Femur (tissue), 1 donor: ENCODE data around the gene PRDM15.

Source experiments
- DNase-seq: peaks from one replicate; pipeline ENCODE4 v3.0.0-alpha.2; 2017

Gene PRDM15

DNA sequence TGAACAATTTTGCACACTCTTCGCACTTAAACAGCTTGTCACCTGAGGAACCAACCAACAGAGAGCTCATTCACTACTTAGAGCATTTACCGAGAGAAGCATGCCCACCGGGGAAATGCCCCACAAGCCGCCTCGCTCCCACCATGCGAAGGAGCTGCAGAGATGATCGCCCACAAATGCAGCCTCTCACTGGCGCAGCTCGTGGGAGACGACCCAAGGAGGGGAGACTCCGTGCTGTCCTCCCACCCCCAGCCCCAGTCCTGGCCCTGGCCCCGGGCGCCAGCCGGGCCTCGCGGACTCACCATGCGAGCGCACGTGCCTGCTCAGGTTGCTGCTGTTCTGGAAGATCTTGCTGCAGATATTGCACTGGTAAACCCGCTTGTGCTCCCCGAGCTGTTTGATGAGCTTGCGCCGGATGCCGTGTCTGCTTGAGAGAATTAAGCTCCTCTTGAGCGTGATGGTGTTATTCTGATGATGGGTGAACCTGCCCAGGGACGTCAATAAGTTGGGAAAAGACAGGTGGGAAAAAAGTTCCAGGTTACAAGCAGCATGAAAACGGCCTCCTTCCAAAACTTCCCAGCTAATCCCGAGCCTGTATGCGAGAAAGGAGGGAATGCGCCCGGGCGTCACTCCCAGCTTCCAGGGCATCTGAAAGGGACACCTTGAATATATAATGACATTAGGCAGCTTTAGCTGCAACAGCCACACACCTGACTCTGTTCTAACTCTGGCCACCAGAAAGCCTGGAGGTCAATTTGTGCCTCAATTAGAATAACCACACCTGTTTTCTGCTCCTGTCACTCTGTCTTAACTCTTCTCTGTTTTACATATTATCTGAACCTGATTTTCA, 42.8 kb downstream of the PRDM15 start:
- no peak for DNase-seq

- DNase-seq, result no peak
Observed at GRCh38 chr21:41835711-41836154, 43.4 kb downstream of the PRDM15 start.

- DNase-seq, result no peak
Observed at GRCh38 chr21:41834926-41835663, 44.0 kb downstream of the PRDM15 start.

- no peak for DNase-seq
Observed at GRCh38 chr21:41834252-41834925, 44.8 kb downstream of the PRDM15 start.

DNA sequence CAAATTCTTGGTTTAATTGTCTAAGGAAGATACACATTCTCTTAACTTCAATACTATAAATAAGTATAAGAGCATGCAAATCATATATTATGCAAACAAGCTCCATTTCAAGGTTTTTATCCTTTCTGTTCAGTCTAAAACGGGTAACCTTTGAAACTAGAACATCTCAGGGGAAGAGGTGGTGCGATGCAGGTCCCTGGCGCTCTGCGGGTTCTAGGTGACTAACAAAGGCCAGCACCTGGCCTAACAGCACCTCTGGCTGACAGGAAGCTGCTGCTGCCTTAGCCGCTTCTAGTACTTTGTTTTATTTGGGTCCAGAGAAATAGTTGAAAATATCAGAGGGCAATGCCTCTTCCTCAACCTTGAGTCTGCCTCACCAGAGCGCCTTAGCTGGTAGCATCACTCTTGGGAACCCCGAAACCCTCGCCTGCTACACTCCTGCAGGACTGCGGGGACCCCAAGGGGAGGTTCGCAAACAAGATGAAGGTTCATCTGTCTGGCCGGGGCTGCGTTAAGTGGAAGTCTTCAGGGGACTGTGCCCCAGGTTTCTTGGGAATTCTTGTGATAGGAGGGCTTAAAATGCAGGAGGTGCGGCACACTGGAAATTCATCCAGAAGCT, 45.5 kb downstream of the PRDM15 start:
- DNase-seq, result no peak

- no peak for DNase-seq
Observed at GRCh38 chr21:41832596-41833496, 46.3 kb downstream of the PRDM15 start.

GRCh38 chr21:41831866-41832595, 47.1 kb downstream of the PRDM15 start:
- DNase-seq, result no peak

GRCh38 chr21:41831453-41831831, 47.7 kb downstream of the PRDM15 start:
- no peak for DNase-seq

GRCh38 chr21:41830764-41831452, 48.2 kb downstream of the PRDM15 start:
- DNase-seq, result no peak

- DNase-seq, result no peak
Observed at GRCh38 chr21:41830145-41830707, 48.9 kb downstream of the PRDM15 start.

DNA sequence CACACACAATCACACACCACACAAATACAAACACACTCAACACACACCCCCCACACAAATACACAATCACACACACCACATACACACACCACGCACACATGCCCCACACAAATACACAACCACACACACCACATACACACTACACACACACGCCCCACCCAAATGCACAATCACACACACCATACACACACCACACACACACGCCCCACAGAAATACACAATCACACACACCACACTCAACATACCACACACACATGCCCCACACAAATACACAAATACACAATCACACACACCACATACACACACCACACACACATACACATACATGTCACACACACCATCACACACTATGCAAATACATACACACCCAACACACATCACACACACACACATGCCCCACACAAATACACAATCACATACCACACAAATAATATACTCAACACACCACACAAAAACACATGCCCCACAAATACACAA, 50.2 kb downstream of the PRDM15 start:
- no peak for DNase-seq

- no peak for DNase-seq
Observed at GRCh38 chr21:41827951-41828883, 50.9 kb downstream of the PRDM15 start.

DNA sequence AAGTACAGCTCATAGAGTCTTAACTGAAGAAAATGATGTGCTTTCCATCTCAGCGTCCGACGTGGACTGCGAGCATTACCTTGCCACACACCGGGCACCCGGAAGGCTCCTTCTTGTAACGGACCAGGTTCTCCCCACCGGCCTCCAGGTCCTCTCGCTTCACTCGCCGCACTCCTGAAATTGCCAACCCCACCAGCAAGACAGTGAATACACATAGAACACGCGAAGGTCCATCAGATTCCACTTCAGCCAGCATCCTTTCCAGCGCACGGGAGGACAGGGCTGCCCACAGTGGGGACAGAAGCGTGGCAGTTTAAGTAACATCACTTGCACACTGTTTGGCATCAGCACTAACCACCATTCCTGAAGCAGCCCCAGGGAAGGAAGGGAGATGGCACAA, 53.3 kb downstream of the PRDM15 start:
- DNase-seq, result no peak

DNA sequence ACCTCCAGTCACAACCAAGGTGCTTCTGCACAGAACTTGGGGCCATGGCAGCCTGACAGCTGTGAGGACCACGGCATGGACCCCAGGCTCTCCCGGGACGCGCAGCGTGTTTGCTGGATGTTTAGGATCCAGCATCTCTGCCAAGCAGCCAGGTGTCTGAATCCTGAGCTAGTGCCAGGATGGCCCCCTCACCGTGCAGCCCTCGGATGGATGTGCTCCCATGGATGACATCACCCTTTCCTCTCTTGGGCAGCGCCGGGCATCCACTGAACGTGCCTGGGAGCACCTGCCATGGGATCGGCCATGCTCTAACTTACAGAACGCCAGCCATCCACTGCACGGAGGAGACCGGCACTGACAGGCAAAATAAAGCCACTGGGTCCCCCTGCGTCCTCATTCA, 53.9 kb downstream of the PRDM15 start:
- no peak for DNase-seq

GRCh38 chr21:41824466-41825207, 54.5 kb downstream of the PRDM15 start:
- no peak for DNase-seq

DNA sequence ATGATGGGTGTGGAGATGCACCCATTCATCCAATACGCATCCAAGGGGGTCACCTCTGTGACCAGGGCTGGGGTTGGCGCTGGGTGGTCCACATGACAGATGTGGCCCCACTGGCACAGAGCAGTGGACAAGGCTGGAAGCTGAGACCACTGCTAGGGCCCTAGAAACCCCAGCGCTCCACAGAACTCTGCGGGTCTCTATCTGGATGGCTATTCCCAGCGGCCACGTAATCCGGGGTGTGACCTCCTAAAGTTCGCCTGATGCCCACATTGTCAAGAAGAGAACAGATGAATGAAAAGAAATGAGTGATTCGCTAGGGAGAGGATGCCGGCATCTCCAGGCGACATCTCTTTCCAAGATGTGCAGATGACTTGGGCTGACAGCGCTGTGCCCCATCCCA, 55.2 kb downstream of the PRDM15 start:
- DNase-seq, result no peak

DNA sequence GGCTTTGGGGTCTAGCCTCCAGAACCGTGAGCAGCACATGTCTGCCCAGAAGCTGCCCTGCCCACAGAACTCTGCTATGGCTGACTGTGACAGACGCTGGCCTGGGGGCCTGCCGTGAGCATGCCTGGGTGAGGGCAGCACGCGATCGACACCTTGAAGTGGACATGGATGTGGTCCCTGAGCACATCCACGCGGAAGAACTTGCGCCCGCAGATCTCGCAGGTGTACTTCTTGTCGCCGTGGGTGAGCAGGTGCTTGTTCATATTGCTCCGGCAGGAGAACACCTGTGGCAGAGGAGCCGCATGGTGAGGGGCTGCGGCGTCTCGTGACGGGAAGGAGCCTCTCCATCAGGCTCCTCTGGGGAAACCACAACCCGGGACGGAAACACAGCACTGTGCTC, 56.0 kb downstream of the PRDM15 start:
- DNase-seq, result no peak

DNA sequence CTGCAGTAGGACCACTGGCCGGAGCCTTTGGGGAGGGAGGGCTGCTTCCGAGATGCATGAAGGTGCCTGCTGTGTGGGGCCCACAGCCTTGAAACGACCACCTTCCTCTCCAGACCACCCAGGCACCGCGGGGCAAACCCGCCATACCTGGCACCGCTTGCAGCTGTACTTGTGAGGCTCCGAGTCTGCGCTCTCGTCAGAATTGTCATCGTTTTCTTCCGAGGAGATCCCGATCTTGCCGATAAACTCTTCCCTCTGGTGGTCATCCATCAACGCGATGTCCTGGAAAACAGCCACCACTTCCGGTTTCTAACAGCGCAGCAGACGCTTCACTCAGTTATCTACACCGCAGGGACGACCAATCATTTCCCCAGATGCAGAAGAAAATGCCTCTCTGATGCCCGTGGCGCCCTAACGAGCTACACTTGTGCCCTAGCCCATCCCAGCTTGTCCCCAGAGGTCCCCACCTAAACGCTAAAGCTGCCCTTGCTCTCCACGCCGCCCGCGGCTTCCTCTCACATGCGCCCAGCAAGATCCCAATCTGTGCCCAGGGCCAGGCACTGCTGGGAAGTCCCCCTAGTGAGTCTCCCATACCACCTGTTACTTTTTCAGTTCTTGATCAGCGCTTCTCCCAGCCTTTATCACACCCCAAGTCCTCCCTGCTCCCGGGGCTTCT, 57.2 kb downstream of the PRDM15 start:
- no peak for DNase-seq
